ENCODE data around the gene FANK1.

DNA sequence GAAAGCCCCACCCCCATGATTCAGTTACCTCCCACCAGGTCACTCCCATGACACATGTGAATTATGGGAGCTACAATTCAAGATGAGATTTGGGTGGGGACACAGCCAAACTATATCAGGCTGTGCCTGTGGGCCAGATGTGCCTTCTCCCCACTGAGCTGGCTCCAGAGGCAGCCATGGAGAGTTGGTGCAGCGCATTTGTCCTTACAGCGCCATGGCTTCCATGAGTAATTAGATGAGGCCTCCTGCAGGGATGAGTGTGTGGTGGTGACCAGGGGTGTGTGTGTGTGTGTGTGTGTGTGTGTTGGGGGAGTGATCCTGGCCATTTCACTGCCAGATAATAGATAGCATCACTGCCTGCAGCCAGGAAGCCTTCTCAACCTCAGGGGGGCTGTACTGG lies 94.6 kb downstream of the FANK1 start:
- TF ChIP-seq, protein P1, sequence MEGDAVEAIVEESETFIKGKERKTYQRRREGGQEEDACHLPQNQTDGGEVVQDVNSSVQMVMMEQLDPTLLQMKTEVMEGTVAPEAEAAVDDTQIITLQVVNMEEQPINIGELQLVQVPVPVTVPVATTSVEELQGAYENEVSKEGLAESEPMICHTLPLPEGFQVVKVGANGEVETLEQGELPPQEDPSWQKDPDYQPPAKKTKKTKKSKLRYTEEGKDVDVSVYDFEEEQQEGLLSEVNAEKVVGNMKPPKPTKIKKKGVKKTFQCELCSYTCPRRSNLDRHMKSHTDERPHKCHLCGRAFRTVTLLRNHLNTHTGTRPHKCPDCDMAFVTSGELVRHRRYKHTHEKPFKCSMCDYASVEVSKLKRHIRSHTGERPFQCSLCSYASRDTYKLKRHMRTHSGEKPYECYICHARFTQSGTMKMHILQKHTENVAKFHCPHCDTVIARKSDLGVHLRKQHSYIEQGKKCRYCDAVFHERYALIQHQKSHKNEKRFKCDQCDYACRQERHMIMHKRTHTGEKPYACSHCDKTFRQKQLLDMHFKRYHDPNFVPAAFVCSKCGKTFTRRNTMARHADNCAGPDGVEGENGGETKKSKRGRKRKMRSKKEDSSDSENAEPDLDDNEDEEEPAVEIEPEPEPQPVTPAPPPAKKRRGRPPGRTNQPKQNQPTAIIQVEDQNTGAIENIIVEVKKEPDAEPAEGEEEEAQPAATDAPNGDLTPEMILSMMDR (IDR thresholded peaks at IDR 0.05 in 4 of 5, conservative IDR thresholded peaks at IDR 0.05 in 1 of 5) = no peak
- TF ChIP-seq POLR2A (IDR thresholded peaks at IDR 0.05) = no peak
